Peyer's patch (tissue), 4 donors: ENCODE measurements around the gene ANKFY1. TPM values are rescaled to one million over a fixed set of nuclear protein-coding genes. Genes with fewer than 3 reads are reported as not detected.

Experiments used
- DNase-seq, 3 donors: peaks; one replicate each; pipeline ENCODE4 v3.0.0-alpha.2; 2017 to 2019
- H3K27ac ChIP-seq, 4 donors: fragments of 200-600 bp; sonication (generic); one replicate each; pipeline ENCODE4 v1.5.1; 2016 to 2019
- H3K27me3 ChIP-seq, 2 donors: fragments of 200-600 bp; sonication (generic); one replicate each; pipeline ENCODE4 v1.5.1; 2019
- H3K36me3 ChIP-seq, 3 donors: fragments of 200-600 bp; sonication (generic); one replicate each; pipeline ENCODE4 v1.5.1; 2016 to 2019
- H3K4me1 ChIP-seq, 4 donors: fragments of 200-600 bp; sonication (generic); one replicate each; pipeline ENCODE4 v1.5.1; 2016 to 2019
- H3K4me3 ChIP-seq, 4 donors: fragments of 200-600 bp; sonication (generic); 1 replicate in 3 of 4; 2 replicates in 1 of 4; pipeline ENCODE4 v1.5.1; 2016 to 2019; ENCODE audit warnings: mild to moderate bottlenecking in 1 of 4
- H3K9me3 ChIP-seq, 4 donors: fragments of 200-600 bp; sonication (generic); one replicate each; pipeline ENCODE4 v1.5.1; 2016 to 2019; ENCODE audit warnings: mild to moderate bottlenecking in 1 of 4
- POLR2A ChIP-seq, 2 donors: fragments of 450-650 bp; IDR thresholded peaks; one replicate each; pipeline ENCODE4 v1.5.1; 2017; ENCODE audit warnings: antibody characterized with exemption in 2 of 2, mild to moderate bottlenecking in 2 of 2, moderate library complexity in 2 of 2
- total RNA-seq, 4 donors: library from RNA; depleted of rRNA; stranded (reverse); fragments of >200 nt; gene quantifications; one replicate each; pipeline ENCODE4 v1.1.0, GENCODE V29; 2016
- TF ChIP-seq, protein P1 (sequence below), 6 experiments: fragments of 450-650 bp in 4 of 6; fragments of 200-600 bp in 2 of 6; sonication (generic) in 1 of 6; IDR thresholded peaks; one replicate each; pipeline ENCODE4 v1.5.1; 2017 to 2019; ENCODE audit warnings: antibody characterized with exemption in 6 of 6, mild to moderate bottlenecking in 3 of 6, moderate library complexity in 1 of 6

The ANKFY1 gene
- total RNA-seq, 4 donors from 2014 or later: 40.8 to 57.1 (median 48.5) TPM

DNA sequence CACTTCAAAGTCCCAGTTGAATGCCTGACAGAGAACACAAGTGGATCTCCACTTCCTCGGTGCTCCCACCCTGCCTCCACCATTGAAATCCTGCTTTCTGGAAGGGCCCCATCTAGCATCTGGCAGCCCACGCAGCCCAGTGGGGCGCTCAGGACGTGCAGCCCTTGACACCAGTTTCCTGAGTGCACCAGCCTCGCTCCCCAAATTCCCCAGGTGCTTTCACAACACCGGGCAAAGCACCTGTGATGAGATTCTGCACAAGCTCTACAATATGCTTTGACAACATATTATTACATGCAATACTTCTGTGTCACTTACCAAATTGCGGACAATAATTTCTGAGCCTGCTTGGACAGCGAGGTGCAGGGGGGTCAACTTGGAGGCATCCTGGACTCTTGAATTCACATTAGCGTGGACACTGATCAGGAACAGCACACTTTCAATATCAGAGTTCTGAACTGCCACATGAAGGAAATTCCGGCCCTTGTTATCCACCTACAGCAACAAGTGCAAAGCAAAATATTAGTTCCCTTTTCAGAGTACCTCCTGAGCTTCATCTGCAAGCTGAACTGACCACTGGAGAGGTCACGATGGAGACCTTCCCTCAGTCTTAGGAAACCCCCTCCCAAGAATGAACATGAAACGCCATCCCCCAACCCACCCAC lies 86.8 kb downstream of the ANKFY1 start:
- H3K27me3 ChIP-seq: no peaks in the 10 kb centered on the region
- TF ChIP-seq, protein P1, sequence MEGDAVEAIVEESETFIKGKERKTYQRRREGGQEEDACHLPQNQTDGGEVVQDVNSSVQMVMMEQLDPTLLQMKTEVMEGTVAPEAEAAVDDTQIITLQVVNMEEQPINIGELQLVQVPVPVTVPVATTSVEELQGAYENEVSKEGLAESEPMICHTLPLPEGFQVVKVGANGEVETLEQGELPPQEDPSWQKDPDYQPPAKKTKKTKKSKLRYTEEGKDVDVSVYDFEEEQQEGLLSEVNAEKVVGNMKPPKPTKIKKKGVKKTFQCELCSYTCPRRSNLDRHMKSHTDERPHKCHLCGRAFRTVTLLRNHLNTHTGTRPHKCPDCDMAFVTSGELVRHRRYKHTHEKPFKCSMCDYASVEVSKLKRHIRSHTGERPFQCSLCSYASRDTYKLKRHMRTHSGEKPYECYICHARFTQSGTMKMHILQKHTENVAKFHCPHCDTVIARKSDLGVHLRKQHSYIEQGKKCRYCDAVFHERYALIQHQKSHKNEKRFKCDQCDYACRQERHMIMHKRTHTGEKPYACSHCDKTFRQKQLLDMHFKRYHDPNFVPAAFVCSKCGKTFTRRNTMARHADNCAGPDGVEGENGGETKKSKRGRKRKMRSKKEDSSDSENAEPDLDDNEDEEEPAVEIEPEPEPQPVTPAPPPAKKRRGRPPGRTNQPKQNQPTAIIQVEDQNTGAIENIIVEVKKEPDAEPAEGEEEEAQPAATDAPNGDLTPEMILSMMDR (IDR thresholded peaks at IDR 0.05): no peak
- no peak for TF ChIP-seq POLR2A (IDR thresholded peaks at IDR 0.05)
- H3K4me3 ChIP-seq: no peak overlapping the region
- no peak for DNase-seq
- H3K36me3 ChIP-seq: peaks cover 0 to 98% (median 0%) of the 10 kb centered on the region in 3 donors
- no peaks in the 10 kb centered on the region for H3K4me1 ChIP-seq
- peak overlapping the region in 2 of 4 donors; percentile 66 to 75 for H3K27ac ChIP-seq
- no peaks in the 10 kb centered on the region for H3K9me3 ChIP-seq

DNA sequence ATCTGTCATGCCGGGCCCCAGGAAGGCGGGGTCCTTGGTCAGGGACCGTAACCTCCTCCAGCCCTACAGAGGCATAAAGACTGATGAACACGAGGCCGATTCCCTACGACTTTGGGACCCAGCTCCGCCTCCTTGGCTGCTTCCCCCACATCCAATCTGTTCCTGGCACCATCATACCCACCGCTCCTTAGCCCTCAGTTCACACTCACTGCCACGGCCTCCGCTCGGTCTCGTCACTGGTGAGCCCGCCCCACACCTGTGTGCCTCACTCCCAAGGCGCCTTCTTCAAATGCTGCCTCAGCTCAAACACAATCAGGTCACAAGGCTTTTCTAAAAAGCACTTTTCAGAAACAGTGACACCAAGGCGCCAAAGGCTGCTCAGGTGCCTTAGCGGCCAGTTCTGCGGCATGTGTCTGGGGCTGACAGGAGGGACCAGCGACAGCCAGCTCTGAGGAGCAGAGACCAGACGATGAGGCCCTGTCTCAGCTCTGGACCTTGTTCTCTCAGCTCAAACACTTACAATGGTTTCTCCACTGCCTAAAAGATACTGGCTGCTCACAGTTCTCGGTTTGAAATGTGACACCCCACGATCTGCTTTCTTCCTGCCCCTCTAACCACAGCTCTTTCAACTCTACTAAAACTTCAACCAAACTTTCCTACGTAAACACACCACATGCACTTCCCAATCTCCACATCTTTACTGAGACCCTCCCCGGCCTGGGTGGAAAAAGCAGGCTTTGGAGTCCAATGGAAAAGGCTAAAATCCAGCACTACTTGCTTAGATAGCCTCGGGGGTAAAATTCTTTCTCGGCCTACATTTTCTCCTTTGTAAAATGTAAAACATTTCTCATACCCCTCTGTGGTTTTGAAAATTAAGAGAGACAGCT lies 87.6 kb downstream of the ANKFY1 start:
- DNase-seq: no peak
- Histone ChIP-seq H3K36me3 (peaks cover 0 to 98% (median 0%) of the 10 kb centered on the region in 3 donors), H3K27me3 (no peaks in the 10 kb centered on the region), H3K4me3 (no peak overlapping the region), H3K27ac (peak overlapping the region; percentile 46 to 75 (median 62)), H3K9me3 (no peaks in the 10 kb centered on the region), H3K4me1 (no peaks in the 10 kb centered on the region)
- TF ChIP-seq POLR2A (IDR thresholded peaks at IDR 0.05): no peak
- TF ChIP-seq, protein P1 (IDR thresholded peaks at IDR 0.05): no peak

DNA sequence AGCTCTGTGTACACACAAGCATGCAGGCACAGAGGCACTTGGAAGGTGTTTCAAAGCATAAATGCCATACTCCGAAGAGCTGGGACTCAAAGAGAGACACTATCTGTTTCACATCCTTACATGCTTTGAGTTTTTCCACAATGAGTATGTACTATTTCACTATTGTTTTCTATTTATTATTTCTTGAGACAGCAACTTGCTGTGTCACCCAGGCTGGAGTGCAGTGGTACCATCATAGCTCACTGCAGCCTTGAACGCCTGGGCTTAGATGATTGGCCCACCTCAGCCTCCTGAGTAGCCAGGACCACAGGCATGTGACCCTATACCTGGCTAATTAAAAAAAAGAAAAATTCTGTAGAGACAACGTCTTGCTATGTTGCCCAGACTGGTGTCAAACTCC lies 89.2 kb downstream of the ANKFY1 start:
- no peak overlapping the region for H3K27ac ChIP-seq
- no peak overlapping the region for H3K4me3 ChIP-seq
- no peaks in the 10 kb centered on the region for H3K9me3 ChIP-seq
- TF ChIP-seq, protein P1 (IDR thresholded peaks at IDR 0.05): no peak
- no peak for TF ChIP-seq POLR2A (IDR thresholded peaks at IDR 0.05)
- DNase-seq: no peak
- H3K27me3 ChIP-seq: no peaks in the 10 kb centered on the region
- no peaks in the 10 kb centered on the region for H3K4me1 ChIP-seq
- peaks cover 0 to 99% (median 0%) of the 10 kb centered on the region in 3 donors for H3K36me3 ChIP-seq

DNA sequence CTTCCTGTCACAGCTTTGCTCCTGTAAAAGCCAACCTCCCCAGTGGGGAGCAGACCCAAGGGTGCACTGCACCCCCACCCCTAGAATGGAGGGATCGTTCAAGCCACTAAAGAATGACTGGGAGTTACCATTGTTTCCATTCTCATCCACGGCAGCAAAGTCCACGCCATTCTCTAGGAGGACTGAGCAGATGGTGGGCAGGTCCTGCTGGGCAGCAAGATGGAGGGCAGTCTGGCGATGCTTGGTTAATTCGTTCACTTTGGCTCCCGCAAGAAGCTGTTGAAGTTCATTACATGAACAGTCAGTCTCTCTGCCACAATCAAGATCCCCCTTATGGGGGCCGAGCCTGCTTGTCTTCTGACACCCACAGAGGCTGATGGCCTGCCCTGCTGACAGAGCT lies 90.0 kb downstream of the ANKFY1 start:
- Histone ChIP-seq H3K27me3 (no peaks in the 10 kb centered on the region), H3K36me3 (peaks cover 0 to 99% (median 0%) of the 10 kb centered on the region in 3 donors), H3K27ac (no peak overlapping the region), H3K4me3 (no peak overlapping the region), H3K9me3 (no peaks in the 10 kb centered on the region), H3K4me1 (no peaks in the 10 kb centered on the region)
- no peak for TF ChIP-seq POLR2A (IDR thresholded peaks at IDR 0.05)
- TF ChIP-seq, protein P1 (IDR thresholded peaks at IDR 0.05): no peak
- DNase-seq: no peak

DNA sequence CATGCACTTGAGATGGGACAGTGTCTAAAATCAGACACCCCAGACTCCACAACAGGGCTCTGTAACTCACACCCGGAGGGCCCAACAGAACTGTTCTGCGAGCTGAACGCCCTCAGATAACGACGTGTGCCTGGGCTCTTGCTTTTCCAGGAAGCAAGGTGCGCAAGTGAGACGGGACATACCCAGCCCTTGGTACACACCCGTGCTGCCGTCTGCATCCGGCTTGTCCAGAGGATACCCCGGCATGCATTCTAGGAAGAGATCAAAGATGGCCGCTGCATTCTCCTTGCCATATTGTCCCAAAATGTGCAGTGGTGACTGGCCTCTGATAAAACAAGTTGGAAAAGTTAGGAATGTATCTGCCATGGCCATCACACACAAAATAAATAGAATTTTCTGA lies 91.4 kb downstream of the ANKFY1 start:
- no peaks in the 10 kb centered on the region for H3K27me3 ChIP-seq
- DNase-seq: no peak
- no peak for TF ChIP-seq POLR2A (IDR thresholded peaks at IDR 0.05)
- TF ChIP-seq, protein P1 (IDR thresholded peaks at IDR 0.05): no peak

More for the DNA sequence above, 91.4 kb downstream of the ANKFY1 start:
- H3K9me3 ChIP-seq: no peaks in the 10 kb centered on the region
- peaks cover 0 to 99% (median 0%) of the 10 kb centered on the region in 3 donors for H3K36me3 ChIP-seq
- H3K4me3 ChIP-seq: no peak overlapping the region
- no peaks in the 10 kb centered on the region for H3K4me1 ChIP-seq
- no peak overlapping the region for H3K27ac ChIP-seq
